Measurements from ENCODE around the gene ARSG. TPM values are rescaled to one million over a fixed set of nuclear protein-coding genes. Genes with fewer than 3 reads are reported as not detected.

The ARSG gene
- total and polyA plus RNA-seq, 2 of the 13 experiments (the other 11 are each of a cell fraction or from before 2014, with no cell fraction given) = 3.7 to 15.2 TPM

- TF ChIP-seq DNMT3B (CRISPR knock-in tag; conservative IDR thresholded peaks at IDR 0.05) (no peak), TAF1 (CRISPR knock-in tag; IDR thresholded peaks at IDR 0.05) (peak; percentile 86), TARDBP (CRISPR knock-in tag; IDR thresholded peaks at IDR 0.05) (peak; percentile 37; the same call in 1 of the 2 replicates), TCF12 (IDR thresholded peaks at IDR 0.05) (no peak), TCF12 (CRISPR knock-in tag; IDR thresholded peaks at IDR 0.05) (peak; percentile 56; the same call in 1 of the 2 replicates), ZNF180 (CRISPR knock-in tag; IDR thresholded peaks at IDR 0.05; ENCODE audit: borderline replicate concordance, low read depth) (no peak), ZBED4 (CRISPR knock-in tag; IDR thresholded peaks at IDR 0.05; ENCODE audit: borderline replicate concordance) (no peak), MTA3 (CRISPR knock-in tag; IDR thresholded peaks at IDR 0.05) (no peak), TOE1 (CRISPR knock-in tag; IDR thresholded peaks at IDR 0.05) (no peak), AGO2 (optimal IDR thresholded peaks at IDR 0.05; ENCODE audit: low read depth, low read length) (peak; percentile 78), KDM3A (CRISPR knock-in tag; IDR thresholded peaks at IDR 0.05; ENCODE audit: low read depth) (peak; percentile 88; the same call in 1 of the 2 replicates), ARNT2 (CRISPR knock-in tag; IDR thresholded peaks at IDR 0.05; ENCODE audit: low read depth) (peak; percentile 23; the same call in 1 of the 2 replicates), MTA1 (CRISPR knock-in tag; IDR thresholded peaks at IDR 0.05; ENCODE audit: borderline replicate concordance) (peak; percentile 69; the same call in 1 of the 2 replicates), MAFF (IDR thresholded peaks at IDR 0.05; ENCODE audit: low read depth, low read length) (peak; percentile 93; the same call in 1 of the 2 replicates), MED1 (CRISPR knock-in tag; IDR thresholded peaks at IDR 0.05) (peak; percentile 66), ZNF280D (CRISPR knock-in tag; IDR thresholded peaks at IDR 0.05) (peak; percentile 92), SPEN (CRISPR knock-in tag; IDR thresholded peaks at IDR 0.05; ENCODE audit: low read depth) (0 out of 2 replicates have a peak, but pooled peaks have one; percentile 18), NPAS2 (CRISPR knock-in tag; IDR thresholded peaks at IDR 0.05; ENCODE audit: borderline replicate concordance) (no peak)
Observed at GRCh38 chr17:68291836-68292688, 767 bp downstream of the ARSG start (continued).
